A673 (cell line): Measurements from ENCODE around the gene GABRB1. TPM values are rescaled to one million over a fixed set of nuclear protein-coding genes. Genes with fewer than 3 reads are reported as not detected.

Experiments used
- BruUV-seq: library from RNA; stranded (reverse); fragments of 400-500 nt; replicated peaks from 2 replicates; lab custom pipeline; 2021; lab: Mats Ljungman, UMichigan
- CTCF ChIA-PET: fragments of 300-600 bp; sonication (Branson Sonifier 250); formaldehyde crosslinking; loops from one replicate; lab custom pipeline; 2022; ENCODE audit warnings: antibody characterized with exemption; lab: Charles Lee
- POLR2A ChIA-PET: fragments of 300-600 bp; sonication (Branson Sonifier 250); formaldehyde crosslinking; loops from one replicate; lab custom pipeline; 2022; ENCODE audit warnings: antibody characterized with exemption; ENCODE audit not compliant: low non-redundant PET; lab: Charles Lee
- DNase-seq: peaks from one replicate; pipeline ENCODE4 v3.0.0-alpha.2; 2015; ENCODE audit warnings: low spot score
- H3K27ac ChIP-seq: fragments of 200-600 bp; sonication (generic); 2 replicates; pipeline ENCODE4 v1.5.1; 2016; ENCODE audit warnings: mixed run types, low read depth, mild to moderate bottlenecking, mixed read lengths, antibody characterized with exemption, low read length; ENCODE audit not compliant: poor library complexity, severe bottlenecking
- H3K27me3 ChIP-seq: fragments of 200-600 bp; sonication (generic); replicated peaks from 2 replicates; pipeline ENCODE4 v1.6.1; 2017; ENCODE audit warnings: mixed run types, low read depth, mild to moderate bottlenecking, mixed read lengths, antibody characterized with exemption, low read length; ENCODE audit not compliant: insufficient read depth, poor library complexity
- H3K36me3 ChIP-seq: fragments of 200-600 bp; sonication (generic); 2 replicates; pipeline ENCODE4 v1.6.1; 2016; ENCODE audit warnings: mixed run types, mild to moderate bottlenecking, mixed read lengths, antibody characterized with exemption, low read length; ENCODE audit not compliant: insufficient read depth, poor library complexity, severe bottlenecking
- H3K4me1 ChIP-seq: fragments of 200-600 bp; sonication (generic); 2 replicates; pipeline ENCODE4 v1.6.1; 2017; ENCODE audit warnings: mixed run types, mild to moderate bottlenecking, mixed read lengths, antibody characterized with exemption, low read length; ENCODE audit not compliant: insufficient read depth, poor library complexity, severe bottlenecking
- H3K4me3 ChIP-seq: fragments of 200-600 bp; sonication (generic); 2 replicates; pipeline ENCODE4 v1.5.1; 2016; ENCODE audit warnings: low read depth, mixed run types, mild to moderate bottlenecking, mixed read lengths, low read length; ENCODE audit not compliant: poor library complexity, severe bottlenecking
- H3K9me3 ChIP-seq: fragments of 200-600 bp; sonication (generic); 2 replicates; pipeline ENCODE4 v1.6.1; 2016; ENCODE audit warnings: mixed run types, low read depth, mild to moderate bottlenecking, mixed read lengths, antibody characterized with exemption, low read length; ENCODE audit not compliant: poor library complexity, severe bottlenecking
- CTCF ChIP-seq: fragments of 300-800, 200-600 bp; sonication (generic); conservative IDR thresholded peaks from 2 replicates; pipeline ENCODE4 v1.5.1; 2017; ENCODE audit warnings: low read depth, mild to moderate bottlenecking, antibody characterized with exemption, low read length, moderate library complexity, mixed read lengths
- EZH2 ChIP-seq: fragments of 200-600 bp; sonication (generic); IDR thresholded peaks from 2 replicates; pipeline ENCODE4 v1.6.1; 2017; ENCODE audit warnings: borderline replicate concordance, low read depth, mild to moderate bottlenecking, mixed read lengths, antibody characterized with exemption, low read length; ENCODE audit not compliant: poor library complexity, severe bottlenecking
- intact Hi-C: fragments of 100-400 bp; cut with micrococcal nuclease; formaldehyde crosslinking; loops from one replicate; pipeline ENCODE4 v1.10.0; 2022; ENCODE audit not compliant: unreplicated experiment
- total RNA-seq: library from RNA; stranded (reverse); gene quantifications from 2 replicates; pipeline ENCODE4 v1.2.3, GENCODE V29; 2021

The GABRB1 gene
- total RNA-seq, 1 experiment from 2014 or later: 1.0 TPM

- Histone ChIP-seq H3K4me3 (no peak overlapping the region), H3K36me3 (no peaks in the 10 kb centered on the region), H3K9me3 (no peaks in the 10 kb centered on the region), H3K27ac (no peak overlapping the region), H3K4me1 (no peaks in the 10 kb centered on the region), H3K27me3 (no peaks in the 10 kb centered on the region)
- CTCF ChIA-PET: no interaction called here
- intact Hi-C loops: no loop called here
- BruUV-seq: no TSS peak
- POLR2A ChIA-PET: no interaction called here
- no peak for DNase-seq
- TF ChIP-seq CTCF (no peak), EZH2 (no peak)
Measured at GRCh38 chr4:47473141-47473750, 441.9 kb downstream of the GABRB1 start.

GRCh38 chr4:47474799-47475198 lies 443.4 kb downstream of the GABRB1 start:
- no peak for TF ChIP-seq EZH2
- TF ChIP-seq CTCF: no peak
- DNase-seq: no peak
- POLR2A ChIA-PET: no interaction called here
- CTCF ChIA-PET: no interaction called here
- no peak overlapping the region for H3K27ac ChIP-seq
- H3K36me3 ChIP-seq: no peaks in the 10 kb centered on the region
- BruUV-seq: no TSS peak
- H3K27me3 ChIP-seq: no peaks in the 10 kb centered on the region
- H3K4me1 ChIP-seq: no peaks in the 10 kb centered on the region
- H3K9me3 ChIP-seq: no peaks in the 10 kb centered on the region
- no peak overlapping the region for H3K4me3 ChIP-seq
- intact Hi-C loops: no loop called here

GRCh38 chr4:47475411-47475810 lies 444.0 kb downstream of the GABRB1 start:
- no peaks in the 10 kb centered on the region for H3K36me3 ChIP-seq
- H3K4me3 ChIP-seq: no peak overlapping the region
- no TSS peak for BruUV-seq
- intact Hi-C loops: no loop called here
- POLR2A ChIA-PET: no interaction called here
- no peak for TF ChIP-seq EZH2
- no peak for TF ChIP-seq CTCF
- H3K9me3 ChIP-seq: no peaks in the 10 kb centered on the region
- no peaks in the 10 kb centered on the region for H3K27me3 ChIP-seq
- no peak for DNase-seq
- no peaks in the 10 kb centered on the region for H3K4me1 ChIP-seq
- H3K27ac ChIP-seq: no peak overlapping the region
- CTCF ChIA-PET: no interaction called here

Other genes starting within 250 kb of the GABRB1 start
- gene COX7B2, start 122.3 kb upstream of the GABRB1 start, total RNA-seq: not detected in 2 replicates
- 0.58 and 2.5 TPM in 2 replicates for gene GABRA4, start 38.0 kb upstream of the GABRB1 start, total RNA-seq